Neural progenitor cell (in vitro differentiated cells): ENCODE measurements around the gene UNC5CL.
"Not testable (repeated sequence)": the region's sequence is repeated elsewhere in the genome, so short reads cannot be mapped to it uniquely, and the experiment has no call there.

Experiments used
- CTCF ChIP-seq: fragments of 200-600 bp; sonication (generic); IDR thresholded peaks from 2 replicates; pipeline ENCODE4 v1.5.1; 2017; ENCODE audit warnings: antibody characterized with exemption, mild to moderate bottlenecking
- EZH2phosphoT487 ChIP-seq: fragments of 200-600 bp; sonication (generic); IDR thresholded peaks from 2 replicates; pipeline ENCODE4 v1.6.1; 2017; ENCODE audit warnings: antibody characterized with exemption

GRCh38 chr6:41006217-41006616, 32.8 kb downstream of the UNC5CL start:
- peak; percentile 72 for TF ChIP-seq CTCF
- not testable (repeated sequence) for TF ChIP-seq EZH2phosphoT487
